ENCODE results near the gene SLC51B. TPM values are rescaled to one million over a fixed set of nuclear protein-coding genes. Genes with fewer than 3 reads are reported as not detected.
"Not testable (repeated sequence)": the region's sequence is repeated elsewhere in the genome, so short reads cannot be mapped to it uniquely, and the experiment has no call there.

SLC51B gene
- total RNA-seq, 1 donor from 2014 or later: not detected

- Mint-ChIP-seq H3K4me3 (ENCODE audit: unreplicated experiment) (no peak overlapping the region), H3K9me3 (ENCODE audit: unreplicated experiment) (peaks cover 7% of the 10 kb centered on the region), H3K4me1 (ENCODE audit: unreplicated experiment) (peaks cover 7% of the 10 kb centered on the region), H3K36me3 (ENCODE audit: unreplicated experiment) (peaks cover 31% of the 10 kb centered on the region), H3K27me3 (ENCODE audit: unreplicated experiment) (no peaks in the 10 kb centered on the region), H3K27ac (ENCODE audit: unreplicated experiment) (no peak overlapping the region)
- TF ChIP-seq CTCF (IDR thresholded peaks at IDR 0.05): peak; percentile 25
- no peak for DNase-seq (ENCODE audit: extremely low spot score, unreplicated experiment)
Measured at GRCh38 chr15:65008983-65009382, 36.2 kb upstream of the SLC51B start.

- H3K4me1 Mint-ChIP-seq (ENCODE audit: unreplicated experiment); DNase-seq (ENCODE audit: extremely low spot score, unreplicated experiment); H3K27ac Mint-ChIP-seq (ENCODE audit: unreplicated experiment); H3K27me3 Mint-ChIP-seq (ENCODE audit: unreplicated experiment); H3K9me3 Mint-ChIP-seq (ENCODE audit: unreplicated experiment); H3K4me3 Mint-ChIP-seq (ENCODE audit: unreplicated experiment): not testable (repeated sequence)
- H3K36me3 Mint-ChIP-seq (ENCODE audit: unreplicated experiment): peaks cover 36% of the 10 kb centered on the region
Measured at GRCh38 chr15:65011198-65011597, 34.0 kb upstream of the SLC51B start.

- Mint-ChIP-seq H3K36me3 (ENCODE audit: unreplicated experiment) (peaks cover 48% of the 10 kb centered on the region), H3K9me3 (ENCODE audit: unreplicated experiment) (no peaks in the 10 kb centered on the region), H3K4me3 (ENCODE audit: unreplicated experiment) (no peak overlapping the region), H3K27me3 (ENCODE audit: unreplicated experiment) (no peaks in the 10 kb centered on the region), H3K27ac (ENCODE audit: unreplicated experiment) (no peak overlapping the region), H3K4me1 (ENCODE audit: unreplicated experiment) (no peaks in the 10 kb centered on the region)
- TF ChIP-seq CTCF (IDR thresholded peaks at IDR 0.05): no peak
- DNase-seq (ENCODE audit: extremely low spot score, unreplicated experiment): no peak
Measured at GRCh38 chr15:65020419-65020818, 24.8 kb upstream of the SLC51B start.

GRCh38 chr15:65021488-65021887 is 23.7 kb upstream of the SLC51B start:
- peaks cover 48% of the 10 kb centered on the region for H3K36me3 Mint-ChIP-seq (ENCODE audit: unreplicated experiment)
- H3K27ac Mint-ChIP-seq (ENCODE audit: unreplicated experiment): no peak overlapping the region
- H3K9me3 Mint-ChIP-seq (ENCODE audit: unreplicated experiment): no peaks in the 10 kb centered on the region
- no peaks in the 10 kb centered on the region for H3K27me3 Mint-ChIP-seq (ENCODE audit: unreplicated experiment)
- no peak for TF ChIP-seq CTCF (IDR thresholded peaks at IDR 0.05)
- no peak for DNase-seq (ENCODE audit: extremely low spot score, unreplicated experiment)
- H3K4me3 Mint-ChIP-seq (ENCODE audit: unreplicated experiment): no peak overlapping the region
- no peaks in the 10 kb centered on the region for H3K4me1 Mint-ChIP-seq (ENCODE audit: unreplicated experiment)

DNA sequence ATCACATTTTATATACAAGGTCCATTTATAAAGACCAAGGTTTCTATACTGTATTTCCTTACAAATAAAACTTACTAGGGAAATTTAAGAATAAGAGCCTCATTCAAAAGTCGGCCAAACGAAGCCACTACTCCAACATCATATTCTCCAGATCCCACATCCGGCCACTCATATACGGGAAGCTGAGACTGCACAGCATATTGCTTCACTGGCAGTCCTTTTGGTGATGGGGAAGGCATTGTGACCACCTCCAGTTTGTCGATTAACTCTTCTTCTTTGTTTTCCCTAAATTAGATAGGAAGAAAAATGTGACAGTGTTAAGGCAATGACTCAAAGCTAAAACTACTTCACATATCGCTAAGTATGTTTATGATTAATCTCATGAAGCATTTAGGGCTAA is 18.4 kb upstream of the SLC51B start:
- Mint-ChIP-seq H3K9me3 (ENCODE audit: unreplicated experiment) (no peaks in the 10 kb centered on the region), H3K36me3 (ENCODE audit: unreplicated experiment) (peaks cover 23% of the 10 kb centered on the region), H3K27ac (ENCODE audit: unreplicated experiment) (no peak overlapping the region), H3K4me3 (ENCODE audit: unreplicated experiment) (no peak overlapping the region), H3K4me1 (ENCODE audit: unreplicated experiment) (peaks cover 12% of the 10 kb centered on the region), H3K27me3 (ENCODE audit: unreplicated experiment) (peaks cover 3% of the 10 kb centered on the region)
- no peak for TF ChIP-seq CTCF (IDR thresholded peaks at IDR 0.05)
- no peak for DNase-seq (ENCODE audit: extremely low spot score, unreplicated experiment)

DNA sequence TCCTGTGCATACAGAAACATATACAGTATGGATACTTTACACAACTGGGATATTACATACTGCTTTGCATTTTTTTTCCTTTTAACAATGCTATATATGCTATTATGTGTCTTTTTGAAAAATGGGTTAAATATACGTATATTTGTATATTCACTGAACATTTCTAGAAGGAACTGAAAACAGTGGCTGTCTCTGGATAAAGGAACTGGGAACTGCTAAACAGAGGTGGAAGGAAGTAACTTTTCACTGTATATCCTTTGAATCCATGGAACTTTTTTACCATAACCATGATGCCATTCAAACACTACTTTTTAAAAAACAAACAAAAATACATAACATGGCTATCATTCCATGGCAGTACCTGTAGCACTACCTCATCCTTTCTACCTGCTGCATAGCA is 17.6 kb upstream of the SLC51B start:
- Mint-ChIP-seq H3K27me3 (ENCODE audit: unreplicated experiment) (peaks cover 5% of the 10 kb centered on the region), H3K36me3 (ENCODE audit: unreplicated experiment) (peaks cover 23% of the 10 kb centered on the region), H3K4me3 (ENCODE audit: unreplicated experiment) (no peak overlapping the region), H3K27ac (ENCODE audit: unreplicated experiment) (no peak overlapping the region), H3K9me3 (ENCODE audit: unreplicated experiment) (no peaks in the 10 kb centered on the region), H3K4me1 (ENCODE audit: unreplicated experiment) (peaks cover 12% of the 10 kb centered on the region)
- no peak for TF ChIP-seq CTCF (IDR thresholded peaks at IDR 0.05)
- DNase-seq (ENCODE audit: extremely low spot score, unreplicated experiment): no peak

Measured in osteocyte (in vitro differentiated cells).